ENCODE results near the gene PARL. TPM values are rescaled to one million over a fixed set of nuclear protein-coding genes. Genes with fewer than 3 reads are reported as not detected.
"Not testable (repeated sequence)": the region's sequence is repeated elsewhere in the genome, so short reads cannot be mapped to it uniquely, and the experiment has no call there.

Gene PARL
- total RNA-seq, 2 donors from 2014 or later, result 36.4 to 44.5 TPM

DNA sequence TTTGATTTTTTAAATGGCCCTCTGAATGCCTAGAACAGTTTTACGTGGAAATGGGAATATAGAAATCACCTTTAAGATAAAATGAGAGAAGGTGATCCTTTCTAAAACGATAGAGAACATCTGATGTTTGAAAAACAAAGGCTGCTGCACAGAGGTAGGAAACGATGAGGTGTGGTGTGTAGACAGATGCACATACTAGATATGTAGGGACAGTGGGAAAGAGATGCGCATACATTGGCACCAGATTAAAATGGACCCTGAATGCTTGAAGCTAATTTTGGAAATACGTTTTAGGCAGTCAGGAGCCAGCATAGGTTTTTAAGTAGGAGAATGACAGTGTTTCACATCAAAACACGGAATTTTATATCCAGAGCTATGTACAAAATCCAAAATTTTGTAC is 88.3 kb downstream of the PARL start:
- ATAC-seq (ENCODE audit: insufficient number of reproducible peaks, low FRiP score, low read depth) (no peak), DNase-seq (ENCODE audit: low spot score) (no peak)
- Histone ChIP-seq H3K4me3 (no peak overlapping the region), H3K36me3 (peaks cover 26% of the 10 kb centered on the region), H3K27ac (no peak overlapping the region), H3K9me3 (no peaks in the 10 kb centered on the region), H3K4me1 (ENCODE audit: control insufficient read depth in 1 of 2, low read depth in 2 of 2) (no peaks in the 10 kb centered on the region), H3K27me3 (replicated peaks; ENCODE audit: insufficient read depth) (no peaks in the 10 kb centered on the region)
- TF ChIP-seq, protein P1, sequence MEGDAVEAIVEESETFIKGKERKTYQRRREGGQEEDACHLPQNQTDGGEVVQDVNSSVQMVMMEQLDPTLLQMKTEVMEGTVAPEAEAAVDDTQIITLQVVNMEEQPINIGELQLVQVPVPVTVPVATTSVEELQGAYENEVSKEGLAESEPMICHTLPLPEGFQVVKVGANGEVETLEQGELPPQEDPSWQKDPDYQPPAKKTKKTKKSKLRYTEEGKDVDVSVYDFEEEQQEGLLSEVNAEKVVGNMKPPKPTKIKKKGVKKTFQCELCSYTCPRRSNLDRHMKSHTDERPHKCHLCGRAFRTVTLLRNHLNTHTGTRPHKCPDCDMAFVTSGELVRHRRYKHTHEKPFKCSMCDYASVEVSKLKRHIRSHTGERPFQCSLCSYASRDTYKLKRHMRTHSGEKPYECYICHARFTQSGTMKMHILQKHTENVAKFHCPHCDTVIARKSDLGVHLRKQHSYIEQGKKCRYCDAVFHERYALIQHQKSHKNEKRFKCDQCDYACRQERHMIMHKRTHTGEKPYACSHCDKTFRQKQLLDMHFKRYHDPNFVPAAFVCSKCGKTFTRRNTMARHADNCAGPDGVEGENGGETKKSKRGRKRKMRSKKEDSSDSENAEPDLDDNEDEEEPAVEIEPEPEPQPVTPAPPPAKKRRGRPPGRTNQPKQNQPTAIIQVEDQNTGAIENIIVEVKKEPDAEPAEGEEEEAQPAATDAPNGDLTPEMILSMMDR (IDR thresholded peaks at IDR 0.05), result no peak

DNA sequence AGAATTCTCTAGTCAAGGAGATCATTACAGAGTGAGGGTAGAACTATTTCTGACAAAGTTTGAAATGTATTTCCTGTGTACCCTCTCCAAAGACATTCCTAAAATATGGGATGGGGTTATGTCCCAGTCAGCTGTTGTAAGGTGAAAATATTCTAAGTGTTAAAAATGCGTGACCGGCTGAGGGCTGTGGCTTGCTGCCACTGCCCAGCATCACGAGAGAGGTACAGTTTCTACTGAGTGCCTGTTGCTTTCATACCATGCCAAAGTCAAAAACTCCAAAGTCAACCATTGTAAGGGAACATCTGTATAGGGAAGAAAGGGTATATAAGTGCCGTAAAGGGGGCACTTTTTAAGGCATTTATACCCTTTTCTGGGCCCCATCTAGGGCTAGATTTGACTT is 90.2 kb downstream of the PARL start:
- Histone ChIP-seq H3K36me3 (peaks cover 31% of the 10 kb centered on the region), H3K27ac (no peak overlapping the region), H3K4me1 (ENCODE audit: control insufficient read depth in 1 of 2, low read depth in 2 of 2) (no peaks in the 10 kb centered on the region), H3K4me3 (no peak overlapping the region), H3K27me3 (replicated peaks; ENCODE audit: insufficient read depth) (no peaks in the 10 kb centered on the region), H3K9me3 (no peaks in the 10 kb centered on the region)
- DNase-seq (ENCODE audit: low spot score) (no peak), ATAC-seq (ENCODE audit: insufficient number of reproducible peaks, low FRiP score, low read depth) (no peak)
- TF ChIP-seq, protein P1 (IDR thresholded peaks at IDR 0.05), result no peak

DNA sequence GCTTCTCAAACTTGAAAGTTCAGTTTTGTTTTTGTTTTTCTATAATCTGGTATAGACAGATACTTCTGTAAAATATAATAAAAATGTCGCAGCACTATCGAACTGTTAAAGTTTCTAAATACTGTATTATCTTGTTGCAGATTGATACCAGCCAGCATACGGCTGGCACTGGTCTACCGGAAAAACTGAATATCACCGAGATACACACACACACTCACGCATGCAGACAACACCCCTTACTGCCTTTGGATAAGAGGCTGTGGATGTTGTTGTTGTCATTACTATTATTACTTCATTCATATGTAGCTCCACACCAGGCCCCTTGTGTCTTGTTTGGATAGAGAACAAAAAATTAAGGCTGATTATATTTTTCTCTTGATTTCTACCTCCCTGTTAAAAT is 91.7 kb downstream of the PARL start:
- DNase-seq (ENCODE audit: low spot score) (no peak), ATAC-seq (ENCODE audit: insufficient number of reproducible peaks, low FRiP score, low read depth) (no peak)
- Histone ChIP-seq H3K4me1 (ENCODE audit: control insufficient read depth in 1 of 2, low read depth in 2 of 2) (no peaks in the 10 kb centered on the region), H3K27ac (no peak overlapping the region), H3K27me3 (replicated peaks; ENCODE audit: insufficient read depth) (no peaks in the 10 kb centered on the region), H3K4me3 (no peak overlapping the region), H3K9me3 (no peaks in the 10 kb centered on the region), H3K36me3 (peaks cover 17% of the 10 kb centered on the region)
- TF ChIP-seq, protein P1 (IDR thresholded peaks at IDR 0.05), result no peak

DNA sequence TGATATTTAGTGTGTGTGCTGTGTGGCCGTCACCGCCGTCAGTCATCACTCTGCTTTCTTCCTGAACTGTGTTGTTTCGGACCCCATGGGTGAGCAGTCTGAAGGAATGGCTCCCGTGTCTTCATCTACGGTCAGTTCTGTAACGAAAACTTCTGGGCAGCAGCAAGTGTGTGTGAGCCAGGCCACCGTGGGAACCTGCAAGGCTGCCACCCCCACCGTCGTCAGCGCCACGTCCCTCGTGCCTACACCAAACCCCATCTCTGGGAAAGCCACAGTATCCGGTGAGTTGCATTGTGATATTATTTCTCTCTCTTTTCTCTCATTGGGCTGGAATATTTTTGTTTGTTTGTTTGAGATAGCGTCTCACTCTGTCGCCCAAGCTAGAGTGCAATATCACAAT is 94.0 kb downstream of the PARL start:
- Histone ChIP-seq H3K9me3 (no peaks in the 10 kb centered on the region), H3K4me3 (no peak overlapping the region), H3K27me3 (replicated peaks; ENCODE audit: insufficient read depth) (no peaks in the 10 kb centered on the region), H3K27ac (no peak overlapping the region), H3K4me1 (ENCODE audit: control insufficient read depth in 1 of 2, low read depth in 2 of 2) (no peaks in the 10 kb centered on the region), H3K36me3 (peaks cover 29% of the 10 kb centered on the region)
- ATAC-seq (ENCODE audit: insufficient number of reproducible peaks, low FRiP score, low read depth), result no peak
- TF ChIP-seq, protein P1 (IDR thresholded peaks at IDR 0.05), result no peak
- no peak for DNase-seq (ENCODE audit: low spot score)

DNA sequence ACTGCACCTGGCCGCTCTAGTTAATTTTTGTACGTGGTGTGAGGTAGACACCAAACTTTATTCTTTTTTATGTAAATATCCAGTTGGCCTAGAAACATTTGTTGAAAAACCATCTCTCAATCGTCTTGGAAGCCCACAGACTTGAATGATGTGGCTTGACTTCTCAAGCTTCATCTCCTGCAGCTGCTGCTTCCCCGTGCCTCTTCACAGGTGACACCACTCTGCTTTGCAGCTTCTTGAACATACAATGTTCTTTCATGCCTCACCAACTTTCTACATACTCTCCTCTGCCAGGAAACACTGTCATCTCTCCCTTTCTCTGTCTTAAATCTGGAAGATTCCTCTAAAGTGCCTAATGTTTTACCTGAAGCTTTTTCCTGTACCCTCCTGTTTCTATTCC is 94.9 kb downstream of the PARL start:
- Histone ChIP-seq H3K9me3 (no peaks in the 10 kb centered on the region), H3K4me3 (no peak overlapping the region), H3K27ac (no peak overlapping the region), H3K27me3 (replicated peaks; ENCODE audit: insufficient read depth) (no peaks in the 10 kb centered on the region), H3K36me3 (peaks cover 29% of the 10 kb centered on the region), H3K4me1 (ENCODE audit: control insufficient read depth in 1 of 2, low read depth in 2 of 2) (no peaks in the 10 kb centered on the region)
- TF ChIP-seq, protein P1 (IDR thresholded peaks at IDR 0.05), result no peak
- DNase-seq (ENCODE audit: low spot score) (no peak), ATAC-seq (ENCODE audit: insufficient number of reproducible peaks, low FRiP score, low read depth) (no peak)

DNA sequence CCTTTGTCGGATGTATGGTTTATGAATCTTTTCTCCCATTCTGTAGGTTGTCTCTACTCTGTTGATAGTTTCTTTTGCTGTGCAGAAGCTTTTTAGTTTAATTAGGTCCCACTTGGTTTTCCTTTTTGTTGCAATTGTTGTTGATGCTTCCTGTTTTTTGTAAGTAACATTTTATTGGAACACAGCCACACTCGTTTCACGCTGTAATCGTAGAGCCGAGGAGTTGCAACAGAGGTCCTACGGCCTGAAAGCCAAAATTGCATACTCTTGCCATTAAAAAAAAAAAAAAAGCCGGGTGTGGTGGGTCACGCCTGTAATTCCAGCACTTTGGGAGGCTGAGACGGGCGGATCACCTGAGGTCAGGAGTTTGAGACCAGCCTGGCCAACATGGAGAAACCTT is 100.2 kb downstream of the PARL start:
- DNase-seq (ENCODE audit: low spot score); ATAC-seq (ENCODE audit: insufficient number of reproducible peaks, low FRiP score, low read depth); H3K4me3 ChIP-seq; H3K4me1 ChIP-seq (ENCODE audit: control insufficient read depth in 1 of 2, low read depth in 2 of 2); H3K9me3 ChIP-seq; H3K27ac ChIP-seq; H3K27me3 ChIP-seq (replicated peaks; ENCODE audit: insufficient read depth): not testable (repeated sequence)
- H3K36me3 ChIP-seq, result peaks cover 21% of the 10 kb centered on the region
